ENCODE data around the gene SOS2.
A peak's percentile ranks its signal among the peaks of the same experiment; 100 is the strongest.

Gene SOS2

GRCh38 chr14:50231475-50232275, at the start of gene SOS2:
TSS of gene SOS2 (minus strand) at chr14:50231578. CDS start at chr14:50231283, 295 bp downstream.
- peak; percentile 42 to 59 for DNase-seq (ENCODE audit: low read depth in 2 of 2, low spot score in 1 of 2)

GRCh38 chr14:50272498-50272897, 41.1 kb upstream of the SOS2 start:
- DNase-seq (ENCODE audit: low read depth in 2 of 2, low spot score in 1 of 2) = no peak

DNA sequence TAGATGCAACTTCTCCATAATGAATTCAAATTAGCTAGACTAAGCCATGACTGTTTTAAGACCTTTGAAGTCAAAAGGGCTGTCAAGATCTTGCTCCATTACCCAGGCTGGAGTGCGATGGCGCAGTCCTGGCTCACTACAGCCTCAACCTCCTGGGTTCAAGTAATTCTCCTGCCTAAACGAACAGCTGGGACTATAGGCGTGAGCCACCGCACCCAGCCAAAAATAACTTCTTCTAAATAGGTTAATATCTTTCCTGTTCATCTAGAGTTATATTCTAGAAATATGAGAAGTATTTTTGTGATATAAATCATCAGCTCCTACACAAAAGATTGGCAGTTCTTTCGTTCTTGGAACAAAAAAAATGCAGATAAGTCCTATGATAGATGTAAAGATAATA, 39.6 kb upstream of the SOS2 start:
- DNase-seq (ENCODE audit: low read depth in 2 of 2, low spot score in 1 of 2) = no peak

DNA sequence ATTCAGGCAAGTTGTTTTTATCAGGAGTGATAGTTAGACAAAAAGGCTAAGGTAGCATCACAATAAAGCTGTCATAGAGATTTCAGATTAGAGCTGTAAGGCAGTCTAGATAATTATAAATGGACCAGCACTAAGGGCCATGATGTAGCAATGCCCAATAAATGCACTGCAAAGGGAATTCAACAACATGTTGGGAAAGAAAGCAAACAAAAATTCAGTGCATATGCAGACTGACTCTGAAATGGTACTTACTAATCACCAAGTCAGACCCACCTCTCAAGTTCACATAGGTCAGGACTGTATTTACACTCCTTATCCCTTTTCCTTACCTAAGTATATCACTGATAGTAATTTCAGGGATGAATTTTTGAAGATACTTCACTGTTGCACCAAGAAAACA, 33.7 kb upstream of the SOS2 start:
- no peak for DNase-seq (ENCODE audit: low read depth in 2 of 2, low spot score in 1 of 2)

GRCh38 chr14:50263321-50263720, 31.9 kb upstream of the SOS2 start:
- DNase-seq (ENCODE audit: low read depth in 2 of 2, low spot score in 1 of 2) = no peak

GRCh38 chr14:50262865-50263264, 31.5 kb upstream of the SOS2 start:
- no peak for DNase-seq (ENCODE audit: low read depth in 2 of 2, low spot score in 1 of 2)

GRCh38 chr14:50260511-50260910, 29.1 kb upstream of the SOS2 start:
- no peak for DNase-seq (ENCODE audit: low read depth in 2 of 2, low spot score in 1 of 2)

- DNase-seq (ENCODE audit: low read depth in 2 of 2, low spot score in 1 of 2) = no peak
Observed at GRCh38 chr14:50260072-50260471, 28.7 kb upstream of the SOS2 start.

GRCh38 chr14:50257732-50258131, 26.4 kb upstream of the SOS2 start:
- DNase-seq (ENCODE audit: low read depth in 2 of 2, low spot score in 1 of 2) = no peak

DNA sequence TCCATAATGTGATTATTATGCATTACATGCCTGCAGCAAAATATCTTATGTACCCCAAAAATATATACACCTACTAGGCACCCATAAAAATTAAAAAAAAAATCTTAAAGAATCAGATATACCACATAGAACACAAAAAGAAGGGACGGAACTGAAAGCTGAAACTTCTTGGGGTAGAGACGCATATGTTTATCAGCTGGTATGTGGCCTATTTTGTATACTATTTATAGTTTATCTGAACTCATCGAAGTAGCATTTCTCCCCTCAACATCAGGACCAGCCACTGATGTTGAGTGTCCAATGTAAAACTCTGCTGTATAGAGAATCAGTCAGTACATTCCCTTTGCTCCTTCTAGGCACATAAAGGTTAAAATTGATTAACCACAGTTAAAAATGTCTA, 22.9 kb upstream of the SOS2 start:
- DNase-seq (ENCODE audit: low read depth in 2 of 2, low spot score in 1 of 2) = no peak

DNA sequence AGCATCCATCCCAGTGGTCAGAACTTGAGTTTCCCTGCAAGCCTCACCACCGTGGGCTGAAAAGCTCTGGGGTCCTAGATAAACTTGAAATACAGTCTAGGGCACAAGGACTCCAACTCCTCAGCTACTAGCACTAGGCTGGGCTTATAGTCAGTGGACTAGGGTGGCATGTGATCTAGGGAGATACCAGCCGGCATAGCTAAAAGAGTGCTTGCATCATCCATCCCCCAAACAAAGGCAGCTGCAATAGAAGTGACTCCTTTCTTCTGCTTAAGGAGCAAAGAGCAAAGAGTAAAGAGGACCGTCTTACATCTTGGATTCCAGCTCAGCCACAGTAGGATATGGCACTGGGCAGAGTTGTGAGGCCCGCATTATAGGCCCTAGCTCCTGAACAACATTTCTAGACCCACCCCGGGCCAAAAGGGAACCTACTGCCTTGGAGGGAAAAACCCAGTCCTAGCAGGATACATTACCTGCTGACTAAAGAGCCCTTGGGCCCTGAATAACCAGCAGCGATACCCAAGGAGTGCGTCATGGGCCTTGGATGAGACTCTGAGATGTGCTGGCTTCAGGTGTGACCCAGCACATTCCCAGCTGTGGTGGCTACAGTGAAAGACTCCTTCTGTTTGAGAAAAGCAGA, 17.9 kb upstream of the SOS2 start:
- DNase-seq (ENCODE audit: low read depth in 2 of 2, low spot score in 1 of 2) = no peak

GRCh38 chr14:50247245-50247644, 15.9 kb upstream of the SOS2 start:
- no peak for DNase-seq (ENCODE audit: low read depth in 2 of 2, low spot score in 1 of 2)

DNA sequence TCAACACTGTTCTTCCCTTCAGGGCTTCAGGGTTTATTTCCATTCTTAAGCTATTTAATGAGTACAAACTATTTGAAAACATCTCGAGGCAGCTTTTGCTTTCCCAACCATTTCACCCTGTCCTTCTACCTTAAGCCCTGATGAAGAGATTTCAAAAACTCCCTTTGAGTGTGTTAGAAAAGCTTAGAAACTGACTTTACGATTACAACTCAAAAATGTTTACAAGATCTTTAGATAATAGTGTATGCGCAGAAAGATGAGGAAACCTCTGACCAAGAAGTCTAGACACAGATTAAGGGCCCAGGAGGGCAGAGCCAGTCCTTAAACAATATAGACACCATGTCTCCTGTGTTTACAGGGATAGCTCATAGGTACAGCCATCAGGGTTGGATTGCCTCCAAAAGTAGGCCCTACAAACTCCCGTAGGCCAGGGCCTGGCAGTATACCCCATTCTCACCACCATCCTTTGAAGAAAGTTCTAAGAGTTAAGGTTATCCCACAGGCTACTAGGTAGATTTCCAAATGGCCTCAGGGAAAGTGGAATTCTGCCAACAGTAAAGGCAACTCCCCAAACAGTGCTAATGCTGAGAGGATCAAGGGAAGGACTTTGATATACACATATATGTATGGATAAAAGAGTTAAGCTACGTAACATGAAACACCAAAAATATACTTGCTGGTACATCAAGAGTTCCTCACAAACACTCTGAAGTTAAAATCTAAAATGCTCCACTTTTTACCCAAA, 11.4 kb upstream of the SOS2 start:
- no peak for DNase-seq (ENCODE audit: low read depth in 2 of 2, low spot score in 1 of 2)

DNA sequence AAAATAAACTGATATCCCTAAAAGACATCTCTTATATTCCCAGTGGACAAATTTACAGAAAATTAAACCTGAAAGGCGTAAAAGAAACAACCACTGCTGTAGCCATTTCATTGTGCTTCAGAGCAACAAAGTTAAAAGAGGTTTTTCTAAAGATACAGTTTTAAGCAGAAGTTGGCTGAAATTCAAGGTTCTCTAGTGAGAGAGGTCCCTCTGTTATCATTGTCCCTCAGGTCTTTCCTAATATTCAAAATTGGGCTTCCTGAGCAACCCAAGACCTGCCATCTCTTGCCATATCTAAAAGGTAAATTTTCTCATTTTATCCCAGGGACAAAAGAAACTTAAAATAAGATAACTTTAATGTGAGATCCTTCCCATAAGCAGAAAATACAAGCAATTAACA, 10.7 kb upstream of the SOS2 start:
- DNase-seq (ENCODE audit: low read depth in 2 of 2, low spot score in 1 of 2) = no peak

GRCh38 chr14:50237427-50237826, 6.0 kb upstream of the SOS2 start:
- no peak for DNase-seq (ENCODE audit: low read depth in 2 of 2, low spot score in 1 of 2)

DNA sequence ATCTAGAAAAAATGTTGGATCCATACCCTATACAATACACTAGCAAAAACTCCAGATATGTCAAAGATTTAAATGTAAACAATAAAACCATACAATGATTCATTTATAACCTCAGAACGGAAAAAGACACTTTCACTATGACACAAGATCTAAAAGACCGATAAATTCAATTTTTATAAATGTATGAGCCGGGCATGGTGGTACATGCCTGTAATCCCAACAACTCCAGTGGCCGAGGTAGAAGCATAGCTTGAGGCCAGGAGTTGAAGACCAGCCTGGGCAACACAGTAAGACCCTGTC, 2.5 kb upstream of the SOS2 start:
- DNase-seq (ENCODE audit: low read depth in 2 of 2, low spot score in 1 of 2) = no peak

DNA sequence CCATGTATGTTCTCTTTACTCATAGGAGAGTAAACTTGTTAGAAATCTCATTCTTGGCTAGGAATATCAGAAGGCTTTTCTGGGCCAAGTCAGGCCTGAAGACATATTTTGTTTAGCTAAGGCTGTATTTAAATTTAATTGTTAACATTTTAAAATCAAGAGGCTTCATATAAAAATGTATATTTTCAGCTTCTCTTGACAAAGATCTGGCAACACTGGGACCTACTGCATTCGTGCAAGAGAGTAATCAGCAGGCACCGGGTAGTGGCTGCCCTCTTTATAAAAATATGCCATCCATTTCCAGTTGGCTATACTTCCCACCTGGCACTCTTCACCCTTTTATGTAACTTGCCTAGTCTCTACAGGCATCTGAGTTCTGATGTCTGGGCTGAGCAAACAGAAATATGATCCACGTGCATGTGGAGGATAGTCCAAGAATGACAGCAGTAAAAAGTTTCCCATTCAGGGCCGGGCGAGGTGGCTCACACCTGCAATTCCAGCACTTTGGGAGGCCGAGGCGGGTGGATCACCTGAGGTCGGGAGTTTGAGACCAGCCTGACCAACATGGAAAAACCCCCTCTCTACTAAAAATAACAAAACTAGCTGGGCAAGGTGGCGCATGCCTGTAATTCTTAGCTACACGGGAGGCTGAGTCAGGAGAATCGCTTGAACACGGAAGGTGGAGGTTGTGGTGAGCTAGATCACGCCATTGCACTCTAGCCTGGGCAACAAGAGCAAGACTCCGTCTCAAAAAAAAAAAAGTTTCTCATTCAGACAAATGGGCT, 2.0 kb upstream of the SOS2 start:
- no peak for DNase-seq (ENCODE audit: low read depth in 2 of 2, low spot score in 1 of 2)

DNA sequence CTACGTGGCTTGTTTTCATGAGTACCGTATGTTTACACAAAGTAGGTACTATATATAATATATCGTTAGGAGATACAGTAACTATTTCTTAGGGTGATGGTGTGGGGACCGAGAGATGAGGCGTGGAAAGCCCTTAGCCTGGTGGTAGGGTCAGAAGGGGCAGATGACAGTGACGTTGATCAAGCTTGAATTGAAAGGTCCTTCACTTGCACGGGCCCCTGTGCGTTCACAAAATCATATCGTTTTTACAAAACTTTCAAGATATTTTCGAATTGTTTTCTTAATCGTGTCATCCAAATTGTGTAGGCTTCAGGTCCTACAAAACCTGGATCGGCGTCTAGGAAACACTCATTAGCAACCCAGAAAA, 881 bp upstream of the SOS2 start:
- DNase-seq (ENCODE audit: low read depth in 2 of 2, low spot score in 1 of 2) = no peak

DNA sequence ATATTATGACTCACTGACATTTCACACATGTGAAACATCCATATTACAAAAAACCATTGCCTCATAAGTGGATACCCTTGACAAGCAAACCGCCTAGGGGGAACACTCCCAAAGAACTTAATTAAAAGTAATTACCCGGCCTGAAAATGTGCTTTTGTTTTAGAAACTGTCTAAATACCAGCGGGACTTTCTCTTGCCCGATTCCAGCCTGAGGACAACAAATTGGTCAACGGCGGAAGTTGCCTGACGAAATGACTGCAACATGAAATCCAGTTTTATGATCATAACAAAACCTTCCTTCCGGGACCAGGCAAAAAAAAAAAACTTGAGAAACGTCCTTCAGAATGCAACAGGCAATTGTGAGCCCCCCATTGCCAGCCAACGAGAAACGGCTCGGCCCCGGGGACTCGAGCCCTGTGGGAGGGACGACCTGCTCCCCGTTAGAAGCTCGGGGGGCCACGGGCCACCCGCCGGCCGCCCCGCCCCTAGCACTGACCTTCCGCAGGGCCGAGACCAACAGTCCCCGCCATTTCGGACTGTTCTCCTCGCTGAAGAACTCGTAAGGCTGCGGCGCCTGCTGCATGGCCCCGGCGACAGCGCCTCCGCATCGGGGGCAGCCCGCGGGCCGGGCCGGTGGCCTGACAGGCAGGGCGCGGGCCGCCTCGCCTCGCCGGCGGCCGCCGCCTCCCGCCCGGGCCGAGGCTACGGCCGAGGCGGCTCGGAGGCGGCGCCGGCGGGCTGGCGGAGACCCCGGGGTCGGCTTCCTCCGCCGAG, 490 bp downstream of the SOS2 start:
- no peak for DNase-seq (ENCODE audit: low read depth in 2 of 2, low spot score in 1 of 2)

- no peak for DNase-seq (ENCODE audit: low read depth in 2 of 2, low spot score in 1 of 2)
Observed at GRCh38 chr14:50230401-50230700, 1.0 kb downstream of the SOS2 start.

- DNase-seq (ENCODE audit: low read depth in 2 of 2, low spot score in 1 of 2) = no peak
Observed at GRCh38 chr14:50229681-50230080, 1.7 kb downstream of the SOS2 start.

Data from stimulated activated CD8-positive, alpha-beta memory T cell treated with anti-CD3 and anti-CD28 coated beads, Interleukin-4, amount 100 ng/mL, for 4 hours (primary cell).